MV-4-11 (cell line): ENCODE results near the gene SLC1A7.

Source experiments
- DNase-seq: peaks from one replicate; lab custom pipeline; 2025; lab: John Stamatoyannopoulos, UW

SLC1A7 gene

GRCh38 chr1:53158900-53159299 lies 16.5 kb upstream of the SLC1A7 start:
- DNase-seq = no peak

- no peak for DNase-seq
Observed at GRCh38 chr1:53156783-53157182, 14.3 kb upstream of the SLC1A7 start.

DNA sequence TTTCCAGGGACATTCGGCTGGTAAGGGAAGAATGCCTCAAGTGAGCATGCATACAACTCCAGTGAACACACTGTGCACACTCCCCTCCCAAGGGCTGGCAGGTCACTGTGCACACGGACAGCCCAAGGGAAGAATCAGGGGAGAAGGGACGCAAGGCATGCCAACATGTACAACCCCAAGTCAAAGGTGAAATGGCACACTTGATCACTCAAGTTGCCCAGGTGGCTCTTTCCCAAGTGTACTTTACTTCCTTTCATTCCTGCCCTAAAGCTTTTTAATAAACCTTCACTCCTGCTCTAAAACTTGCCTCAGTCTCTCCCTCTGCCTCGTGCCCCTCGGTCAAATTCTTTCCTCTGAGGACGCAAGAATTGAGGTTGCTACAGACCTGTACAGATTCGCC lies 13.5 kb upstream of the SLC1A7 start:
- DNase-seq = no peak

DNA sequence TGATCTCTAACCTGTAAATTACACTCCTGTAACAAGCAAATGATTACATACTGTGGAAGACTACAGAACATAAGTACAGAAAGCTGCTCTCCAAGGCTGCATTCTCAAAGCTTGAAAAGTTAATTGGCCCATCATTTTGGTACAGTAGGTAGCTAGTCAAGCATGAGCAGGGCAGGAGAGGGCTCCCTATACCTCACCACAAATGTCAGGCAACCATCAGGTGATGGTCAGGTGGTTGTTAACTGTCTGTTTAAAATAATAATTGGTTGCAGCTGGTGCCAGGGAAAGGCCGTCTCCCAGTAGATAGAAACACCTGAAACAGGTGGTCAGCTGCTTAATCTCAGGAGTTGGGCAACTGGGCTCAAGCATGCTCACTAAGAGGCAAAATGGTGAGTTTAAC lies 13.1 kb upstream of the SLC1A7 start:
- DNase-seq = no peak

DNA sequence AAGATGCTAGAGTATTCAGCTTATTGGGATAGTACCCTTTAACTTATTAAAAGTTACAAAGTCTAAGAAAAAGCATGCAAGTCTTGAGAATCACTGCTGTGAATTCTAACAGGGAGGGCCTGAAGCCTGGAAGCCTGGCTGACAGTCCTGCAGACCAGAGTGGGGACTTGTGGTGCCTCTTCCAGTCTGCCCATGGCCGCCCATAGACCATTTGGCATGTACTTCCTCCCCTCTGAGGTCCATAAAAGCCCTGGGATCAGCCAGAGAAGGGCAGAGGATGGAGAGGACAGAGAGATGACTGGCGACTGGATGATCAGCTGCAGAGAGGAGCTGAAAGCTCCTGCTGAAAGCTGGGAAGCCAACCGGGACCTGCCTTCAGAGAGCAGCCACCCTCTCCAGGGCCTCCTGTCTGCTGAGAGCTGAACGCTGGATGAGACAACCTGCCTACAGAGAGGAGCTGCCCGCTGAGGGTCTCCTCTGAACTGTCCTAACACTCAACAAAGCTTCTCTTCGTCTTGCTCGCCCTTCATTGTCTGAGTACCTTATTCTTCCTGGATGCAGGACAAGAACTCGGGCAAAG lies 12.5 kb upstream of the SLC1A7 start:
- DNase-seq = no peak

GRCh38 chr1:53153752-53154151 lies 11.3 kb upstream of the SLC1A7 start:
- no peak for DNase-seq

DNA sequence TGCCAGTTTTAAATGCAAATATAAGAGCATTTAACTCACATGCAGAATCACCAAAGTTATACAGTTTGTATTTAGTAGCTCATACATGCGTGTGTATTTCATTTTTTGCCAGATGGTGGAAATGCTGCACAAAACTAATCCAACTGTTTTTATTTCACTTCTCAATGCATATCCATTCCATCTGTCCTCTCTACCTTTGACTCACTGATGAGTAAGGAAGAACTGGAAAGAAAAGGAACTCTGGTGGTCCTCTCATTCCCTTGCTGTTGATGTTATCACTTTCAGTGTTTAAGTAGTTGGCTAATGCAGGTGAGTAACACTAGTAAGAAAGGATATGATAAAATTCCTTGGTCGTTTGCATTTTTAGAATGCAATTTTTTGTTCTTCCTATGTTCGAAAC lies 5.7 kb upstream of the SLC1A7 start:
- no peak for DNase-seq

GRCh38 chr1:53147174-53147573 lies 4.7 kb upstream of the SLC1A7 start:
- no peak for DNase-seq

GRCh38 chr1:53145942-53146708 lies 3.7 kb upstream of the SLC1A7 start:
- no peak for DNase-seq

GRCh38 chr1:53145619-53145941 lies 3.1 kb upstream of the SLC1A7 start:
- DNase-seq = no peak

- DNase-seq = no peak
Observed at GRCh38 chr1:53145051-53145600, 2.7 kb upstream of the SLC1A7 start.

GRCh38 chr1:53144201-53144600 lies 1.8 kb upstream of the SLC1A7 start:
- DNase-seq = no peak

DNA sequence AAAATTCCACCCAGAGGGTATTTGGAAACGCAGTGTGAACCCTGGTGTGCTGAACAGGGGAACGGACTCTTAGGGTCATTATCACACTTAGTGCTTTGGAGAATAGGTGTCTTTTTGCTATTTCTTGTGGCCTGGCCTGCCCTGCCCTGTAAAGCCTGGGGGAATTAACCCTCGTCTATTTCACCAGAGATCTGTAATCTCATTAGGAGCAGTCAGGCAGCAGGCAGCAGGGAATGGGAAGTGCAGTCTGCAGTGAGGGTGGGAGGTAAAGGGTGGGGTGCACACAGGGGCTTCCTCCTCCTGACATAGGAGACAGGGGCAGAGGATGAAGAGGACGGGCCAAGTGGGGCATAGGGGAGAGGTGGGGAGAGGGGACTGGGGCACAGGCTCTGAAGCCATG lies 1.1 kb upstream of the SLC1A7 start:
- no peak for DNase-seq

DNA sequence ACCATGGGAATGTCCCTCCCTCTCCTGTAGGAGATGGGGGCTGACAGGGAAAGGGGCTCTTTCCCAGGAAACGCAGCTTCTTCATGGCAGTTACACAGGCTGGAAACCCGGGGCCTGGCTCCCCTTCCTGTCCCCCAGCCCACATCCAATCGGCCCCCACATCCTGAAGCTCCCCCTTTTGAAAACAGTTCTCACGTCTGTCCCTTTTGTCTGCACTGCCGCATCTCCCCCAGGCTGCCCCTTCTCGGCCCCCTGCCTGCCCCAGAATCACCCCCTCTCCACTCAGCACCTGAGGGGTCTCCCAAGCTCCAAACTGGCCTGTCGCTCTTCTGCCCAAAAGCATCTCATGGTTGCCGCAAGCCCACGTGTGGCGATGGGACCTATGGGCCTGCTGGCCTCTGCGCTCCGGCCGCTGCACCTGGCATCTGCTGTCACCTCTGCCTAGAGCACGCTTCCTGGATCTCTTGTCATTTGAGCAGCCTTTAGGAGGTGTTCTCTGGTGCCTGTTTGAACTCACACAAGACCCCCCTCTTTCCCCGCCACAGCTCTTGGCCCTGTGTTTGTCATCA lies 867 bp downstream of the SLC1A7 start:
- DNase-seq = no peak

DNA sequence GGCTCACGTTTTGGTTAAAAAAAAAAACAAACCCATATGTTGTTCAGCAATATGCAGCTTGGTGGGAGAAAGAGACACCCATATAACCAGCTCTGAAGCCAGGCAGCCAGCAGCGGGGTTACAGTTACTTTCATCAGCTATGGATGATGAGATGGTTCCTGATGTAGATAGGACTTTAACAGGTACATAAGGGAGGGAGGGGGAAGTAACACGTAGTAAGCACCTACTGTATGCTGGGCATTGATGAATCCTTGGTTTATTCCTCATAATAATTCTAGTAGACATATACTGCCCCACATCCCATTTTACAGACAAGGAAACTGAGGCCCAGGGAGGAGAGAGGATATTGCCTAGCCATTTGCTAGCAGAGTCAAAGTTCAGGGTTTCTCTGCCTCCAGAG lies 2.0 kb downstream of the SLC1A7 start:
- DNase-seq = no peak

- no peak for DNase-seq
Observed at GRCh38 chr1:53139951-53140361, 2.5 kb downstream of the SLC1A7 start.

- DNase-seq = no peak
Observed at GRCh38 chr1:53138991-53139884, 3.2 kb downstream of the SLC1A7 start.

DNA sequence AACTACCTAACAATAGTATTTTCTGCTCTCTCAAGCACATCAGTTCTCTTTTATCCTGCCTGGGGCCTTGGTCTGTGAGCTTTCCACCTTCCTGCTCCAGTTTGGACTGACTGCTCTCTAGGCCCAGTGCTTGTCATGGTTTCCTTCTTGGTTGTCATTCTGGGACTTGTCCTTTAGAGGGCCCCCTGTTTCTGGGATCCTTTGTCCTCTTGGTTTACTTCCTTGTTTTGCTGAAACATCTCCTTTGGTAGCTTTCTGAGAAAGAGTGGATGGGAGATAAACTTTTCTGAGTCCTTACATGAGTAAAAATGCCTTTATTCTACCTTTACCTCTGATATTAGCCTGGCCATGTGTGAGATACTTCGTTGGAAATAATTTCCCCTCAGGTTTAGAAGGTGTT lies 4.7 kb downstream of the SLC1A7 start:
- peak; percentile 21 for DNase-seq

GRCh38 chr1:53135735-53136114 lies 6.7 kb downstream of the SLC1A7 start:
- DNase-seq = no peak

GRCh38 chr1:53134961-53135734 lies 7.3 kb downstream of the SLC1A7 start:
- DNase-seq = no peak

GRCh38 chr1:53134042-53134485 lies 8.4 kb downstream of the SLC1A7 start:
- no peak for DNase-seq
